Left ventricle myocardium inferior (tissue), 1 donor: Measurements from ENCODE around the gene PRKAB2. TPM values are rescaled to one million over a fixed set of nuclear protein-coding genes. Genes with fewer than 3 reads are reported as not detected.
A peak's percentile ranks its signal among the peaks of the same experiment; 100 is the strongest.

ENCODE experiments used
- DNase-seq: peaks from one replicate; pipeline ENCODE4 v3.0.0-alpha.2; 2020
- H3K27ac ChIP-seq: fragments of 200-600 bp; replicated peaks from 2 replicates; pipeline ENCODE4 v1.8.0; 2021
- H3K27me3 ChIP-seq: fragments of 200-600 bp; 2 replicates; pipeline ENCODE4 v1.8.0; 2021; ENCODE audit warnings: low read depth
- H3K36me3 ChIP-seq: fragments of 200-600 bp; 2 replicates; pipeline ENCODE4 v1.8.0; 2021
- H3K4me1 ChIP-seq: fragments of 200-600 bp; 2 replicates; pipeline ENCODE4 v1.8.0; 2021
- H3K4me3 ChIP-seq: fragments of 200-600 bp; 2 replicates; pipeline ENCODE4 v1.8.0; 2021; ENCODE audit warnings: mild to moderate bottlenecking, moderate library complexity
- H3K9me3 ChIP-seq: fragments of 200-600 bp; replicated peaks from 2 replicates; pipeline ENCODE4 v1.8.0; 2021
- CTCF ChIP-seq: fragments of 200-600 bp; IDR thresholded peaks from 2 replicates; pipeline ENCODE4 v1.8.0; 2021; ENCODE audit warnings: antibody characterized with exemption, mild to moderate bottlenecking, borderline replicate concordance
- intact Hi-C: fragments of 100-400 bp; cut with micrococcal nuclease; formaldehyde crosslinking; loops from one replicate; pipeline ENCODE4 v1.11.0; 2022
- long read RNA-seq: library from polyadenylated mRNA; unstranded; transcript quantifications from one replicate; pipeline ENCODE4 v2.0.0, GENCODE V29; 2021
- total RNA-seq: library from RNA; stranded (reverse); fragmentation: NEBNext Ultra II Directional; extraction: Animal tissue kit (Norgen Biotek cat#: 25700); gene quantifications from one replicate; pipeline ENCODE4 v1.2.1, GENCODE V29; 2021
- donor health status: DM: no; HTN: yes; CAD: no; lungs with severe emphysema.

Gene PRKAB2
- 37.8 TPM for total RNA-seq
- long read RNA-seq, full-length matches to known transcripts = 10 of 59 reads
- long read RNA-seq, partial matches to known transcripts = 25 of 59 reads
- long read RNA-seq, other reads (novel, unspliced or antisense) = 24 of 59 reads

GRCh38 chr1:147172168-147173016 is at the start of gene PRKAB2:
Gene PRKAB2 (minus strand): TSS chr1:147172470. CDS start chr1:147172144, 326 bp downstream.
- peak; percentile 98 for DNase-seq
- Histone ChIP-seq H3K4me3 (peak within 1 kb of the TSS; percentile 93), H3K9me3 (no peaks in the 10 kb centered on the region), H3K36me3 (peaks cover 13% of the 10 kb centered on the region), H3K27me3 (no peaks in the 10 kb centered on the region), H3K27ac (peak within 1 kb of the TSS; percentile 98), H3K4me1 (peaks cover 73% of the 10 kb centered on the region)
- intact Hi-C loops = no loop called here
- TF ChIP-seq CTCF = peak; percentile 96

GRCh38 chr1:147218606-147219005 is 46.3 kb upstream of the PRKAB2 start:
- no peak overlapping the region for H3K4me3 ChIP-seq
- no peak for DNase-seq
- no peaks in the 10 kb centered on the region for H3K4me1 ChIP-seq
- no peak for TF ChIP-seq CTCF
- peaks cover 4% of the 10 kb centered on the region for H3K36me3 ChIP-seq
- no peaks in the 10 kb centered on the region for H3K27me3 ChIP-seq
- H3K27ac ChIP-seq = no peak overlapping the region
- no peaks in the 10 kb centered on the region for H3K9me3 ChIP-seq
- intact Hi-C loops = no loop called here

- TF ChIP-seq CTCF = no peak
- intact Hi-C loops = no loop called here
- H3K27me3 ChIP-seq = no peaks in the 10 kb centered on the region
- DNase-seq = no peak
- peaks cover 10% of the 10 kb centered on the region for H3K36me3 ChIP-seq
- H3K4me3 ChIP-seq = no peak overlapping the region
- H3K4me1 ChIP-seq = no peaks in the 10 kb centered on the region
- no peaks in the 10 kb centered on the region for H3K9me3 ChIP-seq
- no peak overlapping the region for H3K27ac ChIP-seq
These were observed 44.9 kb upstream of the PRKAB2 start for GRCh38 chr1:147217141-147217540.

- H3K9me3 ChIP-seq = no peaks in the 10 kb centered on the region
- intact Hi-C loops = no loop called here
- H3K27ac ChIP-seq = no peak overlapping the region
- H3K4me1 ChIP-seq = no peaks in the 10 kb centered on the region
- TF ChIP-seq CTCF = no peak
- no peaks in the 10 kb centered on the region for H3K27me3 ChIP-seq
- no peak overlapping the region for H3K4me3 ChIP-seq
- H3K36me3 ChIP-seq = peaks cover 10% of the 10 kb centered on the region
- no peak for DNase-seq
These were observed 43.9 kb upstream of the PRKAB2 start for GRCh38 chr1:147216124-147216523.

GRCh38 chr1:147215540-147215916 is 43.3 kb upstream of the PRKAB2 start:
- no peak for TF ChIP-seq CTCF
- Histone ChIP-seq H3K36me3 (peaks cover 10% of the 10 kb centered on the region), H3K9me3 (no peaks in the 10 kb centered on the region), H3K27me3 (no peaks in the 10 kb centered on the region), H3K4me1 (no peaks in the 10 kb centered on the region), H3K4me3 (no peak overlapping the region), H3K27ac (no peak overlapping the region)
- no peak for DNase-seq
- intact Hi-C loops = no loop called here
